K562 (cell line): ENCODE results near the gene CES1. TPM values are rescaled to one million over a fixed set of nuclear protein-coding genes. Genes with fewer than 3 reads are reported as not detected.

Source experiments
- ATAC-seq: fragments of 200-7000 bp; cut with Tn5 transposase; 3 replicates; pipeline ENCODE4 v1.9.1; 2020; ENCODE audit warnings: moderate library complexity
- BruUV-seq: library from RNA; stranded (reverse); fragments of 400-500 nt; replicated peaks from 2 replicates; lab custom pipeline; 2021; lab: Mats Ljungman, UMichigan
- CTCF ChIA-PET: fragments of 300-600 bp; formaldehyde crosslinking; extraction: SDS; loops from one replicate; lab custom pipeline; 2021; ENCODE audit warnings: low intra/inter-chr PET ratio; lab: Yijun Ruan, JAX
- POLR2A ChIA-PET: fragments of 300-600, 350-650 bp; sonication (Branson Sonifier 250); formaldehyde crosslinking; extraction: SDS; loops from one replicate; lab custom pipeline; 2021; ENCODE audit warnings: antibody characterized with exemption, inconsistent platforms; lab: Yijun Ruan, JAX
- DNase-seq, 4 experiments: peaks; one replicate each; pipeline versions ENCODE4 v3.0.0 to v3.0.0-alpha.2; 2011 to 2018; ENCODE audit warnings: low spot score in 3 of 4, mixed read lengths in 3 of 4; ENCODE audit errors: extremely low read depth in 1 of 4
- FAIRE-seq: peaks from 2 replicates; lab custom pipeline; 2011; peaks lifted over from hg19 to GRCh38; lab: Jason Lieb, UNC
- H2AFZ ChIP-seq: 2 replicates; pipeline ENCODE4 v1.6.0; 2011; ENCODE audit warnings: low read depth, low read length, control low read depth, inconsistent platforms
- H3K27ac ChIP-seq: fragments of 200-600 bp; 3 replicates; pipeline ENCODE4 v1.8.0; 2011; ENCODE audit warnings: low read depth, mild to moderate bottlenecking, control low read depth, inconsistent platforms, low read length, moderate library complexity, mixed read lengths; ENCODE audit errors: extremely low read depth
- H3K27me3 ChIP-seq, 2 experiments: fragments of 300-600 bp in 1 of 2; 2 replicates in 1 of 2; 3 replicates in 1 of 2; pipeline versions ENCODE4 v1.6.0 to v1.8.0; 2011; ENCODE audit warnings: inconsistent platforms in 2 of 2, low read length in 2 of 2, mild to moderate bottlenecking in 1 of 2, mixed read lengths in 1 of 2, moderate library complexity in 1 of 2; ENCODE audit not compliant: control insufficient read depth in 2 of 2, insufficient read depth in 2 of 2
- H3K36me3 ChIP-seq: fragments of 300-600 bp; 3 replicates; pipeline ENCODE4 v1.8.0; 2011; ENCODE audit warnings: mild to moderate bottlenecking, low read length, inconsistent platforms; ENCODE audit not compliant: control insufficient read depth, insufficient read depth
- H3K4me1 ChIP-seq, 2 experiments: fragments of 200-600 bp in 1 of 2; replicated peaks in 1 of 2; 2 replicates in 1 of 2; 3 replicates in 1 of 2; pipeline versions ENCODE4 v1.5.1 to v1.8.0; 2011; ENCODE audit warnings: inconsistent platforms in 2 of 2, low read length in 2 of 2, mild to moderate bottlenecking in 1 of 2, mixed read lengths in 1 of 2, moderate library complexity in 1 of 2; ENCODE audit not compliant: control insufficient read depth in 2 of 2, insufficient read depth in 2 of 2
- H3K4me2 ChIP-seq: 2 replicates; pipeline ENCODE4 v1.6.1; 2011; ENCODE audit warnings: low read length, control low read depth, inconsistent platforms, mixed read lengths; ENCODE audit not compliant: insufficient read depth
- H3K4me3 ChIP-seq: fragments of 200-600 bp; sonication (generic), shearing (Covaris generic); 2 replicates; pipeline ENCODE4 v1.5.1; 2016; ENCODE audit warnings: control low read depth, inconsistent platforms
- H3K79me2 ChIP-seq: fragments of 200-600 bp; 3 replicates; pipeline ENCODE4 v1.8.0; 2011; ENCODE audit warnings: low read length, inconsistent platforms; ENCODE audit not compliant: control insufficient read depth, insufficient read depth
- H3K9ac ChIP-seq, 2 experiments: 2 replicates each; pipeline versions ENCODE4 v1.6.0 to v1.6.1; 2011; ENCODE audit warnings: low read depth in 2 of 2, low read length in 2 of 2, control low read depth in 1 of 2, inconsistent platforms in 1 of 2, mild to moderate bottlenecking in 1 of 2, mixed read lengths in 1 of 2; ENCODE audit not compliant: insufficient read depth in 1 of 2
- H3K9me1 ChIP-seq: one replicate; pipeline ENCODE4 v1.6.0; 2011; ENCODE audit warnings: inconsistent platforms, mild to moderate bottlenecking, low read length, moderate library complexity; ENCODE audit not compliant: control insufficient read depth, insufficient read depth
- H3K9me3 ChIP-seq: replicated peaks from 2 replicates; pipeline ENCODE4 v1.5.1; 2011; ENCODE audit warnings: low read depth, low read length, inconsistent platforms; ENCODE audit not compliant: control insufficient read depth, insufficient read depth
- H4K20me1 ChIP-seq: replicated peaks from 2 replicates; pipeline ENCODE4 v1.6.1; 2011; ENCODE audit warnings: low read length, inconsistent platforms, mixed read lengths; ENCODE audit not compliant: control insufficient read depth, insufficient read depth
- EGR1 ChIP-seq: fragments of 450-650 bp; conservative IDR thresholded peaks from 2 replicates; pipeline ENCODE4 v1.6.1; 2017; ENCODE audit warnings: mild to moderate bottlenecking
- GABPA ChIP-seq: fragments of 200-800 bp; sonication (Bioruptor generic); conservative IDR thresholded peaks from 2 replicates; pipeline ENCODE4 v1.6.1; 2016; ENCODE audit warnings: low read depth, missing genetic modification characterization, missing compliant biosample characterization
- ILF3 ChIP-seq: fragments of 450-650 bp; IDR thresholded peaks from 2 replicates; pipeline ENCODE4 v1.6.1; 2018; ENCODE audit warnings: antibody characterized with exemption, mild to moderate bottlenecking, moderate library complexity, borderline replicate concordance
- MCM2 ChIP-seq: fragments of 450-650 bp; IDR thresholded peaks from 2 replicates; pipeline ENCODE4 v1.6.1; 2017; ENCODE audit warnings: low read depth, mild to moderate bottlenecking
- RBM17 ChIP-seq: fragments of 200-400 bp; formaldehyde crosslinking; IDR thresholded peaks from 2 replicates; pipeline ENCODE4 v1.6.1; 2017; ENCODE audit warnings: low read depth, mild to moderate bottlenecking, low read length, borderline replicate concordance
- STAG1 ChIP-seq: sonication (generic); formaldehyde crosslinking; IDR thresholded peaks from 2 replicates; pipeline ENCODE4 v1.5.0; 2020; ENCODE audit warnings: missing genetic modification reagents, borderline replicate concordance
- TAL1 ChIP-seq: fragments of 450-650 bp; IDR thresholded peaks from 2 replicates; pipeline ENCODE4 v1.6.1; 2016; ENCODE audit warnings: mild to moderate bottlenecking
- ZKSCAN1 ChIP-seq: fragments of 150-350 bp; IDR thresholded peaks from 2 replicates; pipeline ENCODE4 v1.6.1; 2016; ENCODE audit warnings: low read depth, low read length
- ZNF77 ChIP-seq: fragments of 250-450 bp; sonication (Bioruptor Pico); IDR thresholded peaks from 2 replicates; pipeline ENCODE4 v1.5.0; 2020
- WGBS: fragments of 100-300 bp; shearing (Covaris generic); methylation state at CpG from one replicate; pipeline ENCODE4 v1.1.6; 2016; ENCODE audit warnings: low coverage, mixed read lengths; ENCODE audit not compliant: insufficient coverage; ENCODE audit errors: missing lambda C conversion rate; 5-methylcytosine and 5-hydroxymethylcytosine counted together
- in situ Hi-C: fragments of 300-500 bp; cut with MboI; formaldehyde crosslinking; loops from 4 replicates; pipeline ENCODE4 v1.15.0; 2018; ENCODE audit warnings: inconsistent platforms, mixed read lengths
- intact Hi-C: fragments of 100-400 bp; cut with micrococcal nuclease; formaldehyde crosslinking; loops from 2 replicates; pipeline ENCODE4 v1.14.2; 2022
- polyA plus RNA-seq, 8 experiments: library from polyadenylated mRNA; depleted of rRNA in 4 of 8; stranded (reverse) in 5 of 8; unstranded in 3 of 8; fragments of >200 nt; fragmentation: Nextera tagmentation in 2 of 8; fragmentation: Illumina TruSeq in 1 of 8; extraction: Ambion mirVana in 2 of 8; extraction: Trizol in 1 of 8; gene quantifications; 2 replicates each; pipeline versions ENCODE4 v1.2.1 to v1.2.3, GENCODE V29; 2011 to 2014; ENCODE audit warnings: inconsistent platforms in 1 of 8, missing spikeins in 1 of 8
- total RNA-seq, 7 experiments: library from RNA; depleted of rRNA in 6 of 7; stranded (reverse); fragments of >200 nt in 6 of 7; fragmentation: Illumina TruSeq in 2 of 7; extraction: Trizol in 2 of 7; gene quantifications; 2 replicates each; pipeline versions ENCODE4 v1.2.1 to v1.2.3, GENCODE V29; 2011 to 2021; ENCODE audit warnings: low replicate concordance in 1 of 7
- TF ChIP-seq, protein P1 (sequence below): fragments of 450-650 bp; IDR thresholded peaks from 2 replicates; pipeline ENCODE4 v1.6.1; 2016; ENCODE audit warnings: antibody characterized with exemption
- TF ChIP-seq, protein P2 (sequence below): sonication (generic); formaldehyde crosslinking; IDR thresholded peaks from 2 replicates; pipeline ENCODE4 v1.8.1; 2023; ENCODE audit warnings: mild to moderate bottlenecking, missing genetic modification reagents, moderate library complexity
- TF ChIP-seq, protein P3 (sequence below): fragments of 250-450 bp; sonication (Bioruptor Pico); IDR thresholded peaks from 2 replicates; pipeline ENCODE4 v1.5.0; 2020; ENCODE audit warnings: mild to moderate bottlenecking, borderline replicate concordance

The CES1 gene
- total and polyA plus RNA-seq, 9 of the 15 experiments (the other 6 are each of a cell fraction or from before 2014, with no cell fraction given) = 0.10 to 1.2 (median 0.16) TPM; not detected in 3

DNA sequence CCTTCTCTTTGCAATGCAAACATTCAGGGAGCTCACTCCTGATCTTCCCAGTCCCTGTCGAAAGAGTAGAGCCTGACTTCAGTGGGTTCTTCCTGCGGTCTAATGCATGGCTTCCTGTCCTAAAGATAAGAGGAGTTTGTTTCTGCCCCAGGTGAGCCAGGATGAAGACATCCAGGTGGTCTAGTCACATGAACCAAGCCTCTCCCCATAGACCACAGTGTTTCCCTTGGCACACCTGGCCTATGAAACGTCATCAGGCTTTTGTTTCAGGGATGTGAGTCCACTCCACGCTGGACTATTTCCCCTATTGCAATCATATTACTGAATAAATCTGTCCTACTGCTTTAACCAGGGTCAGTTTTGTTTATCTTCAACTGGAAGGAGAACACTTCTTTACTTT lies 21.1 kb downstream of the CES1 start:
- no peak overlapping the region for H3K4me2 ChIP-seq
- in situ Hi-C loops = no loop called here
- peaks cover 0 to 9% of the 10 kb centered on the region in 2 experiments; a peak in 3 of 5 replicates for H3K27me3 ChIP-seq
- no peaks in the 10 kb centered on the region for H3K9me3 ChIP-seq
- TF ChIP-seq EGR1 (no peak), GABPA (tag) (no peak), RBM17 (no peak), MCM2 (no peak), ILF3 (no peak), STAG1 (CRISPR knock-in tag) (no peak), ZNF77 (CRISPR knock-in tag) (no peak), TAL1 (no peak), ZKSCAN1 (no peak)
- TF ChIP-seq, protein P1, sequence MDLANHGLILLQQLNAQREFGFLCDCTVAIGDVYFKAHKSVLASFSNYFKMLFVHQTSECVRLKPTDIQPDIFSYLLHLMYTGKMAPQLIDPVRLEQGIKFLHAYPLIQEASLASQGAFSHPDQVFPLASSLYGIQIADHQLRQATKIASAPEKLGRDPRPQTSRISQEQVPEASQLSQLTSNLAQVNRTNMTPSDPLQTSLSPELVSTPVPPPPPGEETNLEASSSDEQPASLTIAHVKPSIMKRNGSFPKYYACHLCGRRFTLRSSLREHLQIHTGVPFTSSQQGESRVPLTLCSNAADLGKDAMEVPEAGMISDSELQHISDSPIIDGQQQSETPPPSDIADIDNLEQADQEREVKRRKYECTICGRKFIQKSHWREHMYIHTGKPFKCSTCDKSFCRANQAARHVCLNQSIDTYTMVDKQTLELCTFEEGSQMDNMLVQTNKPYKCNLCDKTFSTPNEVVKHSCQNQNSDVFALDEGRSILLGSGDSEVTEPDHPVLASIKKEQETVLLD = no peak
- TF ChIP-seq, protein P2, sequence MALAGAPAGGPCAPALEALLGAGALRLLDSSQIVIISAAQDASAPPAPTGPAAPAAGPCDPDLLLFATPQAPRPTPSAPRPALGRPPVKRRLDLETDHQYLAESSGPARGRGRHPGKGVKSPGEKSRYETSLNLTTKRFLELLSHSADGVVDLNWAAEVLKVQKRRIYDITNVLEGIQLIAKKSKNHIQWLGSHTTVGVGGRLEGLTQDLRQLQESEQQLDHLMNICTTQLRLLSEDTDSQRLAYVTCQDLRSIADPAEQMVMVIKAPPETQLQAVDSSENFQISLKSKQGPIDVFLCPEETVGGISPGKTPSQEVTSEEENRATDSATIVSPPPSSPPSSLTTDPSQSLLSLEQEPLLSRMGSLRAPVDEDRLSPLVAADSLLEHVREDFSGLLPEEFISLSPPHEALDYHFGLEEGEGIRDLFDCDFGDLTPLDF (CRISPR knock-in tag) = no peak
- TF ChIP-seq, protein P3, sequence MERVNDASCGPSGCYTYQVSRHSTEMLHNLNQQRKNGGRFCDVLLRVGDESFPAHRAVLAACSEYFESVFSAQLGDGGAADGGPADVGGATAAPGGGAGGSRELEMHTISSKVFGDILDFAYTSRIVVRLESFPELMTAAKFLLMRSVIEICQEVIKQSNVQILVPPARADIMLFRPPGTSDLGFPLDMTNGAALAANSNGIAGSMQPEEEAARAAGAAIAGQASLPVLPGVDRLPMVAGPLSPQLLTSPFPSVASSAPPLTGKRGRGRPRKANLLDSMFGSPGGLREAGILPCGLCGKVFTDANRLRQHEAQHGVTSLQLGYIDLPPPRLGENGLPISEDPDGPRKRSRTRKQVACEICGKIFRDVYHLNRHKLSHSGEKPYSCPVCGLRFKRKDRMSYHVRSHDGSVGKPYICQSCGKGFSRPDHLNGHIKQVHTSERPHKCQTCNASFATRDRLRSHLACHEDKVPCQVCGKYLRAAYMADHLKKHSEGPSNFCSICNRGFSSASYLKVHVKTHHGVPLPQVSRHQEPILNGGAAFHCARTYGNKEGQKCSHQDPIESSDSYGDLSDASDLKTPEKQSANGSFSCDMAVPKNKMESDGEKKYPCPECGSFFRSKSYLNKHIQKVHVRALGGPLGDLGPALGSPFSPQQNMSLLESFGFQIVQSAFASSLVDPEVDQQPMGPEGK (CRISPR knock-in tag) = no peak
- no peaks in the 10 kb centered on the region for H3K79me2 ChIP-seq
- no peak overlapping the region for H2AFZ ChIP-seq
- ChIA-PET POLR2A (no interaction called here), CTCF (no interaction called here)
- no peaks in the 10 kb centered on the region for H4K20me1 ChIP-seq
- H3K4me1 ChIP-seq = no peaks in the 10 kb centered on the region
- WGBS = 2% methylated on average over 4 of the region's 4 CpGs
- ATAC-seq (no peak), DNase-seq (no peak), FAIRE-seq (no peak)
- intact Hi-C loops = no loop called here
- no peak overlapping the region for H3K9ac ChIP-seq
- no peaks in the 10 kb centered on the region for H3K36me3 ChIP-seq
- no peak overlapping the region for H3K27ac ChIP-seq
- BruUV-seq = no TSS peak
- no peaks in the 10 kb centered on the region for H3K9me1 ChIP-seq
- H3K4me3 ChIP-seq = no peak overlapping the region
